Cardiac ventricle fibroblast (primary cell): Measurements from ENCODE around the gene MT4. TPM values are rescaled to one million over a fixed set of nuclear protein-coding genes. Genes with fewer than 3 reads are reported as not detected.

Experiments
- total RNA-seq: library from RNA; depleted of rRNA; stranded (reverse); fragments of >200 nt; gene quantifications from 2 replicates; pipeline ENCODE4 v1.2.3, GENCODE V29; 2015

MT4 gene
- not detected in 2 replicates for total RNA-seq

GRCh38 chr16:56564793-56565477, at the start of gene MT4:
MT4 (plus strand) TSS chr16:56565073; CDS start chr16:56565129, 56 bp downstream.

GRCh38 chr16:56519459-56520250, 45.2 kb upstream of the MT4 start, which contains the start of gene BBS2:
BBS2 (minus strand) TSS chr16:56520024; CDS start chr16:56519862, 162 bp downstream.

GRCh38 chr16:56589141-56590039, 24.5 kb downstream of the MT4 start, which contains the start of gene MT3:
MT3 (plus strand) TSS chr16:56589528; CDS start chr16:56589591, 63 bp downstream.

GRCh38 chr16:56608043-56608875, 43.4 kb downstream of the MT4 start, which contains the start of gene MT2A:
MT2A (plus strand) TSS chr16:56608584; CDS start chr16:56608656, 72 bp downstream.

Other genes with a start within 250 kb of the MT4 start
- gene AMFR, start 139.5 kb upstream of the MT4 start, total RNA-seq = 144 and 199 TPM in 2 replicates
- gene NUDT21, start 113.7 kb upstream of the MT4 start, total RNA-seq = 55.3 and 57.7 TPM in 2 replicates
- gene OGFOD1, start 113.5 kb upstream of the MT4 start, total RNA-seq = 34.9 and 48.7 TPM in 2 replicates
- 26.3 and 31.0 TPM in 2 replicates for gene BBS2, start 45.0 kb upstream of the MT4 start, total RNA-seq
- gene MT3, start 24.5 kb downstream of the MT4 start, total RNA-seq = not detected in 2 replicates
- 53.2 and 74.9 TPM in 2 replicates for gene MT2A, start 43.5 kb downstream of the MT4 start, total RNA-seq
- 76.8 and 81.5 TPM in 2 replicates for gene MT1E, start 60.7 kb downstream of the MT4 start, total RNA-seq
- 0.24 TPM in 1 of 2 replicates, not detected in the other for gene MT1M, start 67.6 kb downstream of the MT4 start, total RNA-seq
- 0.88 TPM in 1 of 2 replicates, not detected in the other for gene MT1A, start 73.6 kb downstream of the MT4 start, total RNA-seq
- not detected in 2 replicates for gene MT1B, start 86.8 kb downstream of the MT4 start, total RNA-seq
- 0.29 TPM in 1 of 2 replicates, not detected in the other for gene MT1F, start 92.9 kb downstream of the MT4 start, total RNA-seq
- gene MT1G, start 103.0 kb downstream of the MT4 start, total RNA-seq = 13.4 TPM in 1 of 2 replicates, not detected in the other
- not detected in 2 replicates for gene MT1H, start 104.7 kb downstream of the MT4 start, total RNA-seq
- gene MT1X, start 117.4 kb downstream of the MT4 start, total RNA-seq = 32.3 and 66.0 TPM in 2 replicates
- 20.8 and 30.4 TPM in 2 replicates for gene NUP93, start 165.1 kb downstream of the MT4 start, total RNA-seq